ENCODE measurements around the gene CACNA1G.

DNA sequence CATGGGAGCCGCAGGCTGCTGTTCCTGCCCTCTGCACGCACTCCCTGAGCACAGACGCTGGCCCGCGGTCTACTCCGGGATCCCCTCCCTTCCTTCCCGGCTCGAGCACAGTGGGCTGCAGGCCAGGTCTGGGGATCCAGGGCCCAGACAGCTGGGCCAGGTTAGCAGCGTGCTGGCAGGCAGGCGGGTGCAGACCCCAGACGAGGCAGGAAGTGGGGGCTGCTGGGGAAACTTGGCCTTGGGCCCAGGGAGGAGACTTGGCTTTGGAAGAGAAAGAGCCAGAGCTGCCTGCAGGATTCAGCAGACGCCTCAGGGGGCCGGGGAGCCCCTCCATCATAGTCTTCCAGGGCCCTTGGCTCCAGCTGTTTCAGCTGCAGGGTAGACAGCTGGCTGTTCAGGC is 44.0 kb downstream of the CACNA1G start:
- TF ChIP-seq GATA2 (IDR thresholded peaks at IDR 0.05; ENCODE audit: low read depth, low read length) (peak; percentile 14; the same call in 1 of the 2 replicates), GATA3 (IDR thresholded peaks at IDR 0.05; ENCODE audit: low read depth, low read length) (no peak)

All from SH-SY5Y (cell line).